ENCODE results near the gene SEL1L3.

Gene SEL1L3

DNA sequence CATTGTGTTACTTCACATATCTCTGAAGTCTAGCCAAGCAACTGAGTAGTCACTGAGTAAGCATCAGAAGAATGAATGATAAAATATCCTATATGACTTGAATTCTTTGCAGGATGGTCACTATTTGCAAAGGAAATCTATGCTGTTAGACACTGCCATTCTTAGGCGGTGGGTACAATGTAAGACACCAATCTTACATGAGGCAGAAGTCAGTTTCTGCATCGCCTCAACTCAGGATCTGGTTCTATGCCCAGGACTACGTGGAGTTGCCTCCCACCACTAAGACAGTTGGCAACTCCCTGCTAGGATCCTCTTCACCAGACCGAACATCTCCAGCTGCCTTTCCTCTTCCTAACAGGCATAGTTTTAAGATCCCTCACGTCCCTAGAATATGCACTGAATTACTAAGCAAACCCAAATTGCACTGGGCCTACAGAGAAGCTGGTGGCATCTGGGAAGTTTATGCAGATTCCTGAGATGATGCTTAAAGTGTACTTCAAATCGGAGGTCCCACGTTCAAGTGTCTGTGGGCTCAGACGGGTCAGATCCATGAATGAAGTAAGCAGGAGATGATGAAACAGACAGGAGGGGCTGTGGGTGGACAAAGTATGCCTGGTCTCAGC, 45.6 kb downstream of the SEL1L3 start:
- no peak for DNase-seq (ENCODE audit: low read depth in 2 of 2)

DNA sequence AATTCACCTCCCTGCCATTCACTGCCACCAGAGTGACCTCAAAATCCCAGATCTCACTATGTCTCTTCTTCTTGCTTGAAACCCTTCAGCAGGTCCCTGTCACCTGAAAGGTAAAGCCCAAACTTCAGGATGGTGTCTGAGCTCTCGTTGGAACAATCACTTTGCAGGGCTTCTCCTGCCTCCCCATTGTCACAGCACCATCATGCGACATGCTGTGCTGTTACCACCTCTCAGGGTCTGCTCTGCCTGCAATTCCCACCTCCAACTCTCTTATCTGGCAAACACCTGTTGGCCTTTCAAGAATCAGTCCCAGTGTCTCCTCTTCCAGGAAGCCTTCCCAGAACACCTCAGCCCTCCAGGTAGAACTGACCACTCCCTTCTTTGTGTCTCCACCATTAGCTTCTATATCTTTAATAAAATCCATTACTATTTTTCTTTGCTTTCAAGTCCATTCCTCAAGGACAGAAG, 46.2 kb downstream of the SEL1L3 start:
- DNase-seq (ENCODE audit: low read depth in 2 of 2): no peak

DNA sequence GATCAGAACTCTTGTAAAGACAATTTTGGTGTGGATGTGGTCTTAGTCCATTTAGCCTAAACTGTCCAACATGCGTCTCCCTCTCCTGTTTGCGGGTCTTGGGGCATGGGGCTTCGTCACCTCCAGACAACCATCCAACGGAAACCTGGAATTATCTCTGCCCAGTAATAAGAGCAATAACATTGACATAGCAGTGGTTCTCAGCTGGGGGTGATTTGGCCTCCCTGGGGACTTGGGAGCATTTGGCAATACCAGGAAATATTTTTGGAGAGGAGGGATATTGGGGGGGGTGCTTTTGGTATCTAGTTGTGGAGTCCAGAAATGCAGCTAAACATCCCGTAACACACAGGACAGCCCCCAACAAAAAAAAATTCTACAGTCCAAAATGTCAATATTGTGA, 47.2 kb downstream of the SEL1L3 start:
- no peak for DNase-seq (ENCODE audit: low read depth in 2 of 2)

DNA sequence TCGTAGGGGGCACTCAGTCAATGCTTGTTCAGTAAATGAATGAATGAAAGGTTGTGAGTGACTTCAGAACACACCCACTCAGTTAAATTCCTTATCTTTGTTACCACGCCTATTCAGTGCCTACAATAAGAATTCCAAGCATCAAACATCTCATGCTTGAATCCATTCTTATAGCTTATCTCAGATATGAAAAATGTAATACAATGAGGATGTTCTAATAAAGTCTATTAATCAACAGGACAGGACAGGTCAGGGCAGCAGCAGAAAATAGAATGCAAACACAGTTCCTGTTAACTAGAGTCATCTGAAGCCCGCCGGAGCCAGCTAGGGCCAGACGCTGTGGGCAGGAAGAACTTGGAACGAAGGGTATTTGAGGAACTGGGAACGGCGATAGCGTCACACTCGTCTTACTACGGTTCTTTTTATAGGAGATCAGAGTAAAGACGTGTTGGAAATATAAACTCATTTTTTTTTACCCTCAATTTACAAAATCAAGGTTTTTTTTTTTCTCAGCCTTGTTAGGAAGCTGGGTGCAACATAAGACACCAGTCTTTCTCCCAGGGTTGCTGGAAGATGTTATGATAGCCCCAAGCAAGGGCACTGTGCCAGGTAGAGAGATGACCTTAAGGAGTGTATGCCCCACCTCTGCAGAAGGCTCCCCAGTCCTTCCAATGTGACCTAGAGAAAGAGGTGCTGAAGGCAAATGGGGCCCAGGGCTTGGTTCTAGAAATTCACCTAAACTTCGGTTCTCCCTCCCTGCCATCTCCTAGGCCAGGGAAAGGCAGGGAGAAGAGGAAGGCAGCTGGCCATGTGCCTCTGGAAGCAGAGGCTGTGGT, 48.3 kb downstream of the SEL1L3 start:
- no peak for DNase-seq (ENCODE audit: low read depth in 2 of 2)

DNA sequence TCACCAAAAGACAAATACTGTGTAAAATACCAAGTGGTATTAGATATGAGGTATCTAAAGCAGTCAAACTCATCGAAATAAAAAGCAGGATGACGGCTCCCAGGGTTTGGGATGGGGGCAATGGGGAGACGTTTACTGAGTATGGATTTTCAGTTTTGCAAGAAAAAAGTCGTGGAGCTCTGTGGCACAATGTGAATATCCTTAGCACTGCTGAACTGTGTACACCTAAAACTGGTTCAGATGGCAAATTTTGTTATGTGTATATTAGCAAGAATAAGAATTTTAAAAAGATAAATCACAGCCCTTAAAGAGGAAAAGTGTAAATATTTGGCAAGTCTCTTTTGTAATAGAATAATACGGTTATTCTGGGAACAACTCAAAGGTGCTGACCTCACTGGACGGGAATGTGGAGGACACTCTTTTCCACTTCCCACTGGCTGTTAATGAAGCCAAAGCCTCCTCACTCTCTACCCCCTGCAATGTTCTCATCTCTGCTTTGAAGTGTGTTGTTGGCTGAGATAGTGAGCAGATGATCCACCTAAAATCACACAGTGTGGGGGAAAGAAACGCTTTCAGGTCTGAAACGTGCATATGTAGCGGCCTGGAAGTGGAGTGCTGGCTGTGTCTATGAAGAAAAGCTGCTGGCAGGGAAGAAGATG, 49.2 kb downstream of the SEL1L3 start:
- DNase-seq (ENCODE audit: low read depth in 2 of 2): no peak

DNA sequence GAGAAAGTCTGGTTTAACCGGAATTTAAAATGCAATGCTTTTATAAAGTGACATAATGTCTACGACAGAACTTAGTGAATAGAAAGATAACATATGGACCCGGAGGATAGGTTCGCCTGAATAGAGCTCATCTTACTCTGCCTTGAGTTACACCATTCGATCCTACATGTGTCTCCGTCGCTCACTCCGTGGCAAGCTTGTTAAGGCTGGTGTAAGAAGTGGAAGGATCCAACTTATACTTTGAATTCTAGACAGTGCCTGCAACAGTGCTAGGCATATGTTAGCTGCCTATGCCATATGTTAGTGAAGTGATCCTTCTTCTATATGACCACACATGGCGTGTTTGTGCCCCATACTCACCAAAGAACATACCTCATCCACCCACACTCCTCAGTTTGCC, 50.9 kb downstream of the SEL1L3 start:
- DNase-seq (ENCODE audit: low read depth in 2 of 2): no peak

DNA sequence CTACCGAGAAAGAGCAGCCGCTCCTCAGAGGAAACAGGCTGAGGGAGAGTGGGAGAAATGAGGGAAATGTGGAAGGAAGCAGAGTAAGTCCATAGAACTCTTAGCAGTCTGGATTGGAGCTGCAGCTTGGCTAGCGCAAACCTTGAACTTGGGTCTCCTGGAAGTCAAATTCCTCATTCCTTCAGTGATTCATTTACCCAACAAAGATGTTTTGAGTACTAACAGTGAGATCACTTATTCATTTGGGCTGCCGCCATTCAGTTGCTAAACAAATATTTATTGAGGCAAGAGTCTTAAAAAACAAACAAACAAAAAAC, 51.5 kb downstream of the SEL1L3 start:
- DNase-seq (ENCODE audit: low read depth in 2 of 2): no peak

DNA sequence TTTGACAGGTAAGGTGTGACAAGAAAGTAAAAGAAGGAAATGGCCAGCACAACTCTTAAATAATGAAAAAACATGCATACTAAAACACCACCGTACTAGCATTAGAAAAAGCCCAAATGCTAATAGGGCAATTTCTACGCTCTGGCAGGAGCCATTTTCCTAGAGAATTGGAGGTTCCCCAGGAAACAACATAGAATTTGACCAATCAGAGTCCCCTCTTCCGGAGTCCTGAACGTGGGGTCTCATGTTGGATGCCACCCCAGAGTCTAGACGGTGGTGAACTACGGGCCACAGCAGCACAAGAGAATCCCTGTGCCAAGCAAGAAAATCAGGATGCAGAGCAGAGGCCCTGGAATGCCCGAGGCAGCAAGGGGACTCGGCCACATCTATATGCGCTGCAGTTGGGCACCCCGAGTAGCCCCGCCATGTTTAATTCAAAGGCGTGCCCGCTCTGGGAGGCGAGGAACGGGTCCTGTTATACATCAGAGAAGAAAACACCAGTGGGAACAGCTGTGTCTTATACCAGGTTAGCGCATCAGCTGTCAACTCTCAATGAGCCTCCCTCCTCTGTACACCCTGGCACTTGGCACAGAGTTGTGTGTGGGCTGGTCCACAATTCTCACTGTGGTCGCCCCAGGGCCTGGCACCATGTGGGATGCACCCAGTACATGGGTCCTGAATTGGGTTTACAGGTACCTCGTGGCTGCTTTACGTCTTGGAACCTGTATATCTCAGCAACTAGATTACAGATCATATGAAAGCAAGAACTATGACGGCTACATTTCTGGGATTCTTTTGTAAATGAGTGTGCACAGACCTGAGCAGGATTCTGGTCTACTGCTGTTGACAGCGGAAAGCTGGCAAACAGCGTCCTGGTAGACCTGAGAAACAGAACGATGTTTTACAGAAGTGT, 52.1 kb downstream of the SEL1L3 start:
- DNase-seq (ENCODE audit: low read depth in 2 of 2): no peak

DNA sequence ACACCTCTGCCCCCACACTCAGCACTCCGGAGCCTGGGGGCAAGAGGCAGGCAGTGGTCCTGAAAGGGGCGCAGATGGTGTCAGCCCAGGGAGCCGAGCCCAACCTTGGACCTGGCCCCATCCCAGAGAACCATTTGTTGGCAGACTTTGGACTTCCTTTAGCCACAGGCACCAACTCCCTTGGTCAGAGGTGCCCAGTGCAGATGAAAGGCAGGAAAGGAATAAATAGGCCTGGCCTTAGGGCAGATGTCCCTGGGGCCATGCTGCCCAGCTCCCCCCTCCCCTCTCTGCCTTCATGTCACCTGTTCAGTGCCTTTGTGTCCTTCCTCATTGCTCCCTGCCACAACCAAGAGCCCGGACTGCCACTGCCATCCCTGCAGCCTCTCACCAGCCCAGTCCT, 52.8 kb downstream of the SEL1L3 start:
- DNase-seq (ENCODE audit: low read depth in 2 of 2): no peak

DNA sequence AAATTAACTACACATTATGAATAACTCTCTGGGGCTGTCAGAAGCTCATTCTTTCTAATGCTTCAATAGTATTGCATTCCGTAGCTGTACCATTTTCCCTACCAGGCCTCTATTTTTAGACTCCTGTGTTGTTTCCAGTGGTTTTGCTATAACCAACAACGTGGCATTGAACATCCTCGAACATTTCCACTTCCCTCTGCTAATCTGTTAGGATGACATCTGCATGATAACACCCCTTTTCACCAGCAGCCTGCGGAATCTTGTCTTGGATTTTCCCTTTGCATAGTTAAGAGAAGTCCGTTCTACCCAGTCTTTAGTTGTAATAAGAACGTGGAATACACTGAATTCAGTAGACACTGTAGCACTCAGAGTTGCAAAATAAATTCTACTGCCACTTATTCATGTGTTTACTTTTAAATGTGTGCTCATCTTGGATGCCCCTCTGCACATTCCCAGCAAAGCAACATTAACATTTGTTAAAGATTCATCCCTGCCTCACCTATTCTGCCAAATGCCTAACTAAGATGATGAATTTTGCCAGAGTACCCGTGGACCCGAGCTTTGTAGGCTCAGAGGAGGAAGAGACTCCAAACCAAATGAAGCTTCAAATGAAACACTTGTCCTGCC, 55.6 kb downstream of the SEL1L3 start:
- no peak for DNase-seq (ENCODE audit: low read depth in 2 of 2)

DNA sequence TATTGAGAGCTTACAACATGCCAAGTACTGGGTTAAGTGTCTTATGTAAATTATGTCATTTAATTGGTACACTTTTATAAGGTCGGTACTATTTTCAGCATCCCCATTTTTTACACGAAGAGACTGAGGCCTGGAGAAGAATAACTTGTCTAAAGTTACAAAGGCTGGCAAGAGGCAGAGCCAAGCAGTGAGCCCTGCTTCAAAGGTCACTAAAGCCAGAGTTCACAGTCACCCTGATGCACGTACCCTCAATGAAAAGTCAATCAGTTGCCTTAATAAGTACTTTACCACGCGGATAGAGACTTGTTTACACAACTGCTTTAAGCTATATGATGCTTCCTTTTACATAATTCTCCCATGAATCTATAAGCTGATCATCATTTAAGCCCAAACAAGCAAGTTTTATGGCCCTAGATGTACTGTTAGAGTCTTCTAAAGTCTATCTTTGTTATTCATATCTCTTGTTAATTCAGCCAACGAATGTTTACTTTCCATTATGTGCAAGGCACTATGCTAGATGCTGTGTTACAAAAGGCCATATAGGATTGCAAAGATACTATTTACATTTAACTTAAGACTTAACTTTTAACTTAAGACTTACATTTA, 57.4 kb downstream of the SEL1L3 start:
- no peak for DNase-seq (ENCODE audit: low read depth in 2 of 2)

DNA sequence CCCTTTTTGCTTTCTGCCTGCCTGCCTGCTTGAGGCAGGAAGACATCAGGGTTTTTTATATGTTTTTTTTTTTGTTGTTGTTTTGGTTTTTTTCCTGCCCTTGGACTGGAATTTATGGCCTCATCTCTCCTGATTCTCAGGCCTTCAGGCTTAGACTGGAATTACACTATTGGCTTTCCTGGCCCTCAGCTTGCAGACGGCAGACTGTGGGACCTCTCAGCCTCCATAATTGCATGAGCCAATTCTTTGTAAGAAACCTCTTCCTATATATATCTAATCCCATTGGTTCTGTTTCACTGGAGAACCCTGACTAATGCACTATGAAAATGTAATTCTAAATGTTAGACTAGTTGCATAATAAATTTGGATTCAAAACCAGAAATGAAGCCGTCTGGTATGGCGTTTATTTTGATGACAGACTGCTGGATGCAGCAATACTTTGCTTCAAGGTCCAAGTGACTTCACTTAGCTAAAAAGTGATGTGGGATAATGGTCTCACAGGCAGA, 59.0 kb downstream of the SEL1L3 start:
- DNase-seq (ENCODE audit: low read depth in 2 of 2): no peak

DNA sequence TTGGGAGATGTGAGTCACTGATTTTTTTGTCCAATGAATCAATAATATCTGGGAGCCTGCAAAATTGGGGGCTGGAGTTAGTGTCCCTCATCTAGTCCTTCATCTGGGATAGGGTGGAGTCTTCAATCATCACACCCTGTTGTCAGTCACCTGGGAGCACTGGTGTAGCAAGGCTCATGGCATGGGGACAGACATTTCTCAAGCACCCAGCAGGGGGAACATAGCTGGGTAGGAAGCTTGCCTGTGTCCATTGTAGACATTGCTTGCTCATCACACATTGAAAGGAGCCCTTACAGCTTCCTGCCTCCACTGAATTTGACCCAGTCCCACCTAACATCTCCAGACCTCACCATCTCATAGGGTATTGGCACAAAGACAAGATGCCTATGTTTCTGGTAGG, 61.2 kb downstream of the SEL1L3 start:
- no peak for DNase-seq (ENCODE audit: low read depth in 2 of 2)

DNA sequence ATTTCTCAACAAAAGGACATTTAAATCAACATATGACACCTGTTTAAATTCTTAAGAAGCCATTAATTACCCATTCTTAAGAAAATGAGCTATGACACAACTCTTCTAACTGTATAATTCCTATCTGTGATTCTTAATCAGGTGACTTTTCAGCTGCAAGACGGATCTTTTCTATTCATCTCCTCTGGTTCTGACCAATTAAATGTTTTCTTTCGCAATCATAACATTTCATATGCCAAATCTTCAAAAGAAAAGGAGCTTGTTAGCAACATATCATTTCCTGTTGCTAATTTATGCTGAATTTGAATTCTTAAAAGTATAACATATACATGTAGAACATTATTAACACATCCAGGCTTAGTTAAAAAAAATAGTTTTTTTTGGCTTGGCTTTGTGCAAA, 62.5 kb downstream of the SEL1L3 start:
- no peak for DNase-seq (ENCODE audit: low read depth in 2 of 2)

DNA sequence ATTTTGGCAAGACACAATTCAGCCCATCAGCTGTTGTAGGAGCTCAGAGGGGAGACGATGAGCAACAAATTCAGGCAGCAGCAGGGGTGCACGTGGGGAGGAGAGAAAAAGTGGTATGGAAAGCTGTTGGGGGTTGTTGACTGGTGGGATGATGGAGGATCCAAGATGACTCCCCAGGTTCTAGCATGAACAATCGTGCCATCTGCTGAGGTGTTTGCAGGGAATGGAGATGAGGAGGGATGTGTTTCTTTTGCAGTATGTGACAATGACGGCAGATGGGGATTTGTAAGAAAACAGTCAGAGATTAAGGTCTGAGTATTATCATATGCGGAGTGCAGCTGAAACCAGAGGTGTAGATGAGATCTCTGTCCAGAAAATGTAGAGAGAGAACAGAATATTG, 63.3 kb downstream of the SEL1L3 start:
- DNase-seq (ENCODE audit: low read depth in 2 of 2): no peak

DNA sequence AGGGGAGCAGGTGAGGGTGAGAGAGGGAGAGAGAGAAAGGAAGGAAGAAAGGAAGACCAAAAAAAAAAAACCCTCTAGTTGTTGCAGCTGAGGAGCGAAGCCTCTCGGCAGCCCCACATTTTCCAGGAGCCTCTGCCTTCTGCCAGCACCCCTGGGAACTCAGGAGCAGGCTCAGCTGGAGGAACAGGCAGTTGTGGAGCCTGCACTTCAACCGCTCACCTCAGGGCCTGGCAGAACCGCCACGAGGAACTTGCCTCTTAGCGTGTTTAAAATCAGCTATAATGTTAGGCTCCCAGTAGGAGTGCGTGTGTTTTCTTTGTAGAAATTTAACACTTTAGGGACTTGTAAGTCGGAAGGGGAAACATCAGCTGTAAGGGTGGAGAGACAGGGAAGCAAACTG, 65.7 kb downstream of the SEL1L3 start:
- no peak for DNase-seq (ENCODE audit: low read depth in 2 of 2)

DNA sequence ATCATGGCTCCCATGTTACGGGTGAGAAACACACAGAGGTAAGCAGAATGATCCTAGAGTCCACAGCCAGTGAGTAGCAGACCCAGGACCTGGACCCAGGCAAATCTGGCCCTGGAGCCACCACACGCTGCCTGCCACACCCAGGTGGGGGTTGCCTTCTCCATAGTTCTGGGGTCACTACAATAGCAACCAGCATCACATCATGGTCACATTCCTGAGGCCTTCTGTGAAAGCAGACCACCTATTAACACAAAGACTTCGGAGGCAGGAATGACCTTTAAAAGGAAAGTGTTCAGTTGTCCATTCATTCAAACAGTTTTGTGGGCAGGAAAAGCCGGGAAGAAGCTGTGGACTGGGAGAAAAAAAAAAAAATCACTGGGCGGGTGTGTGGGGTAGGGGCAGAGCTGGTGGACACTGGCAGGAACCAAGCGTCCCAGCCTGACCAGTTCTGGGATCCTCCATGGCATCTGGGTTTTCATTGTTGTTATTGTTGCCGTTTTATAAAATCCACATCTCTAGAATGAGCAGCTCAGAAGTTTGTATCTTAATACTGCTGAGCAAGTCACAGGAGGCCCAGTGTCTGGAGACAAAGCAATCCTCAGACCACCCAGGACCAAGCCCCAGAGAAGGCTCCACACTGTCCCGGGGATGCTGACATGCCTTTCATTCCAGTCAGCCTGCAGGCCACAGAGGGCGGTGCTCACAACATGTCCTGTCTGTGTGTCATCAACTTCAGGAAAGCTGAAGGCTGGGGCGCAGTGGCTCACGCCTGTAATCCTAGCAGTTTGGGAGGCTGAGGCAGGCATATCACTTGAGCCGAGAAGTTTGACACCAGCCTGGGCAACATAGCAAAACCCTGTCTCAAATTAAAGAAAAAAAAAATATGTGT, 67.0 kb downstream of the SEL1L3 start:
- no peak for DNase-seq (ENCODE audit: low read depth in 2 of 2)

DNA sequence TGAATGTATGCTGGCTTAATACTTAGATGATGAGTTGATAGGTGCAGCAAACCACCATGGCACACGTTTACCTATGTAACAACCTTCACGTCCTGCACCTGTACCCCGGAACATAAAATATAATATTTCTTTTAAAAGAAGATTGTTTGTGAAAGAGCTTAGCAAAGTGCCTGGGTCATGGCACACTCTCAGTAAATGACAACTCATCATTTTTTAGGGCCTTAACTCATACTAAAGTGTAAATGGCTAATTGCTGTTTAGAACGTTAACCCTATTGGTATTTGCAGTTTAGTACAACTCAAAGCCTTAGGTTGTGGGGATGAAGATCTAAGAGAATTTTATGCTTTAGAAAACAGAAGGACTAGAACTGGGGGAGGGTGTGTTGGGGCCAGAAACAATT, 67.7 kb downstream of the SEL1L3 start:
- DNase-seq (ENCODE audit: low read depth in 2 of 2): no peak

DNA sequence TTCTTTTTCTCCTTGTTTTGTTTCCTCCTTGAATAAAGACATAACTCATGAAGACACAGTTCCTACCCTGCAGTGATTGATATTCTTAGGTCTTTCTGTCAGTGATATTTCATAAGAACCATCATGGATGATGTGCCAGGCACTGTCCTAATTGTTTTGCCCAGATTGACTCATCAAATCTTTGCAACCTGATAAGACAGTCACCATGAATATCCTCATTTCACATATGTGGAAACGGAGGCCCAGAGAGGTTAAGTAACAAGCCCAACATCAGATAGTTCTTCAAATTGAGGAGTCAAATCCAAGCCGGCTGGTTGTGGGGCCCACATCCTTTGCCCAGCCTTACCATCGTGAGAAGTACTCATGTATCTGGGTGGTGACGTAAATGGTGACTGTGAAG, 69.9 kb downstream of the SEL1L3 start:
- no peak for DNase-seq (ENCODE audit: low read depth in 2 of 2)

DNA sequence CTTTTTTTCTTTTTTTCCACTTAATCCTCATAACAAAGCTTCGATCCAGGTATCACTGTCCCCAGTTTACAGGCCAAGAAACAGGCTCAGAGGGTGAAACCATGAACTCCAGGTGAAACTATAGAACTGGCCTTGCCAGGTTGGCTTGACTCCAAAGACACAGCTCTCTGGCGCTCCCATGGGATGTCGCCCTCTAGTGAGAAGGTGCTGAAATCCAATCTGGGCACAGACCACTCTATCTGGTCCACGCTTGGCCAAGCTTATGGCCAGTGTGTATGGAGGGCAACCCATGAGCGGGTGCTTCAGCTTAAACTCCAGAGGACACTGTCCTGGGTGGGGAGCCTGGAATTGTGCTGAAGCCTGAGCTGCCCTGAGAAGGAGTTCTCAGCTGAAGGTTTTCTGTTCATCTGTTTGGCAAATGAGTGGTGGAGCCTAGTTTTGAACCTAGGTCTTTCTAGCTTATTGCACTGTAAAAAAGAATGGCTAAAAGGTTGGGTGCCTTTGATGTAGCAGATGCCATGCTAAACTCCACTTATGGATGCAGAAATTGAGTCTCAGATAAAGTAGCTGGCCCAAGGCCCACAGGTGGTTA, 70.5 kb downstream of the SEL1L3 start:
- DNase-seq (ENCODE audit: low read depth in 2 of 2): no peak

All from activated CD8-positive, alpha-beta memory T cell treated with anti-CD3 and anti-CD28 coated beads for 4 hours (primary cell).